ENCODE data around the gene PDPN. TPM values are rescaled to one million over a fixed set of nuclear protein-coding genes. Genes with fewer than 3 reads are reported as not detected.
A peak's percentile ranks its signal among the peaks of the same experiment; 100 is the strongest.

PDPN gene
- total RNA-seq, 1 donor from 2014 or later: 43.7 TPM

GRCh38 chr1:13662493-13662892 is 78.9 kb downstream of the PDPN start:
- H3K4me3 ChIP-seq: no peak overlapping the region
- intact Hi-C loops (cut with DNase I): loop anchor here (10.0 kb wide), 1 partner anchor 142 kb away; no protein-coding TSS in a partner anchor
- DNase-seq (ENCODE audit: extremely low spot score in 2 of 2): no peak
- peaks cover 52% of the 10 kb centered on the region for H3K4me1 ChIP-seq
- peak overlapping the region; percentile 74 for H3K27ac ChIP-seq
- TF ChIP-seq POLR2AphosphoS5 (IDR thresholded peaks at IDR 0.05; ENCODE audit: insufficient read depth in 1 of 2, low read depth in 1 of 2) (peak in 1 of 2 donors; percentile 80), POLR2A (IDR thresholded peaks at IDR 0.05) (no peak)
- no peaks in the 10 kb centered on the region for H3K36me3 ChIP-seq
- H3K27me3 ChIP-seq: no peaks in the 10 kb centered on the region
- H3K9me3 ChIP-seq: no peaks in the 10 kb centered on the region

- no peak for DNase-seq (ENCODE audit: extremely low spot score in 2 of 2)
- H3K4me1 ChIP-seq: peaks cover 52% of the 10 kb centered on the region
- TF ChIP-seq POLR2A (IDR thresholded peaks at IDR 0.05): no peak
- no peak for TF ChIP-seq POLR2AphosphoS5 (IDR thresholded peaks at IDR 0.05; ENCODE audit: insufficient read depth in 1 of 2, low read depth in 1 of 2)
- TF ChIP-seq CTCF (IDR thresholded peaks at IDR 0.05): no peak
- H3K27me3 ChIP-seq: no peaks in the 10 kb centered on the region
- H3K36me3 ChIP-seq: no peaks in the 10 kb centered on the region
- no peaks in the 10 kb centered on the region for H3K9me3 ChIP-seq
- H3K27ac ChIP-seq: peak overlapping the region; percentile 74
- no peak overlapping the region for H3K4me3 ChIP-seq
- intact Hi-C loops (cut with DNase I): loop anchor here (2.0 to 10.0 kb wide), 2 partner anchors 141 to 293 kb away; no protein-coding TSS in a partner anchor
Observed at GRCh38 chr1:13663969-13664368, 80.3 kb downstream of the PDPN start.

GRCh38 chr1:13664451-13664850 is 80.8 kb downstream of the PDPN start:
- TF ChIP-seq POLR2AphosphoS5 (IDR thresholded peaks at IDR 0.05; ENCODE audit: insufficient read depth in 1 of 2, low read depth in 1 of 2): peak in 1 of 2 donors; percentile 49
- no peak for TF ChIP-seq POLR2A (IDR thresholded peaks at IDR 0.05)
- no peaks in the 10 kb centered on the region for H3K36me3 ChIP-seq
- H3K27me3 ChIP-seq: no peaks in the 10 kb centered on the region
- intact Hi-C loops (cut with DNase I): loop anchor here (2.0 to 10.0 kb wide), 2 partner anchors 140 to 292 kb away; no protein-coding TSS in a partner anchor
- H3K27ac ChIP-seq: peak overlapping the region; percentile 74
- H3K4me3 ChIP-seq: no peak overlapping the region
- no peak for DNase-seq (ENCODE audit: extremely low spot score in 2 of 2)
- H3K4me1 ChIP-seq: peaks cover 52% of the 10 kb centered on the region
- H3K9me3 ChIP-seq: no peaks in the 10 kb centered on the region

- no peaks in the 10 kb centered on the region for H3K27me3 ChIP-seq
- H3K36me3 ChIP-seq: no peaks in the 10 kb centered on the region
- intact Hi-C loops (cut with DNase I): loop anchor here (10.0 kb wide), 1 partner anchor 138 kb away; no protein-coding TSS in a partner anchor
- H3K9me3 ChIP-seq: no peaks in the 10 kb centered on the region
- H3K4me1 ChIP-seq: peaks cover 47% of the 10 kb centered on the region
- H3K4me3 ChIP-seq: no peak overlapping the region
- H3K27ac ChIP-seq: no peak overlapping the region
- DNase-seq (ENCODE audit: extremely low spot score in 2 of 2): no peak
- TF ChIP-seq POLR2A (IDR thresholded peaks at IDR 0.05) (no peak), POLR2AphosphoS5 (IDR thresholded peaks at IDR 0.05; ENCODE audit: insufficient read depth in 1 of 2, low read depth in 1 of 2) (no peak)
Observed at GRCh38 chr1:13666317-13666716, 82.7 kb downstream of the PDPN start.

Small RNA genes within 50 kb of the gene (small RNA-seq; reads per million reads assigned to genes)
- not detected for gene RNA5SP41

Other genes with a start within 250 kb of the PDPN start
- gene PRAMEF14, start 236.7 kb upstream of the PDPN start, total RNA-seq: not detected
- gene PRAMEF19, start 211.9 kb upstream of the PDPN start, total RNA-seq: not detected
- not detected for gene PRAMEF17, start 194.2 kb upstream of the PDPN start, total RNA-seq
- not detected for gene PRAMEF20, start 173.4 kb upstream of the PDPN start, total RNA-seq
- gene LRRC38, start 69.8 kb upstream of the PDPN start, total RNA-seq: 2.5 TPM
- gene PRDM2, start 116.4 kb downstream of the PDPN start, total RNA-seq: 56.2 TPM

Measured in vagina (tissue), 2 donors.